Hepatocyte (in vitro differentiated cells): ENCODE data around the gene EIF4E1B.

Experiments used
- EZH2 ChIP-seq: fragments of 200-600 bp; sonication (generic); IDR thresholded peaks from 2 replicates; pipeline ENCODE4 v1.6.1; 2016; ENCODE audit warnings: antibody characterized with exemption, mild to moderate bottlenecking, borderline replicate concordance
- TF ChIP-seq, protein P1 (sequence below): fragments of 200-600 bp; sonication (generic); IDR thresholded peaks from 2 replicates; pipeline ENCODE4 v1.5.1; 2016; ENCODE audit warnings: antibody characterized with exemption, mild to moderate bottlenecking; ENCODE audit not compliant: poor library complexity

DNA sequence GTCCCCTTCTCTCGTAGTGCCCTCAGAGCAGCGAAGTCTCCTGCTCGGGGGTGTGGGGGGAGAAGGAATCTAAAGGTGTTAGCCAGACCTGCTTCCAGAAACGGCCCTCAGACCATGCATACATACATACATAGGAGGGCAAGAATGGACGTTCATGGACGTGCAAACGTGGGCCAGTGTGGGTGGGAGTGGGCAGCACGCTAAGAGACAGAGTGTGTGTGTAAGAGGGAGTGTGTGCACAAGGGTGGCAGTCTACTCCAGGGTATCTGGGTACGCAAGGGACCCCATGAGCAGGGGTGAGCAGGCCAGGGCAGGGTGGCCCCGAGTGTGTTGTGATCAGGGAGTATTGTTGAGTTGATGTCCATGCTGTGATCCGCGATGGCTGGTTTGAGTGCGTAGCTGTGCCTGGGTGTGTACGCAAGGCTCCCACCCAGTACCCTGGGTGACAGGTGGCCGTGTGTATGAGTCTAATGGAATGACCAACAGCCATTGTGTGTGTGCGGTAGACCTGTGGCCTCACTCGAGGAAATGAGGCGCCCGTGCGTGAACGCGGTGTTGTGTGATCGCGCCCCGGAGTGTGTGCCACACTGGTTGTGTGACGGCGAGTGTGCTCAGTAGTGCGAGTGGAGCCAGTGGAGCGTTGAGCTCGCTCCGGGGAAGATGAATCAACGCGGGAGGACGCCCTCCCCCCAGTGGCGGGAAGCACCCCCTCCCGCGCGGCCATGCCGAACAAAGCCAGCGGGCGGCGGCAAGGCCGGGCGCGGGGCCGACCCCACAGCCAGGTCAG lies 21.3 kb upstream of the EIF4E1B start:
- TF ChIP-seq EZH2, result no peak
- TF ChIP-seq, protein P1, sequence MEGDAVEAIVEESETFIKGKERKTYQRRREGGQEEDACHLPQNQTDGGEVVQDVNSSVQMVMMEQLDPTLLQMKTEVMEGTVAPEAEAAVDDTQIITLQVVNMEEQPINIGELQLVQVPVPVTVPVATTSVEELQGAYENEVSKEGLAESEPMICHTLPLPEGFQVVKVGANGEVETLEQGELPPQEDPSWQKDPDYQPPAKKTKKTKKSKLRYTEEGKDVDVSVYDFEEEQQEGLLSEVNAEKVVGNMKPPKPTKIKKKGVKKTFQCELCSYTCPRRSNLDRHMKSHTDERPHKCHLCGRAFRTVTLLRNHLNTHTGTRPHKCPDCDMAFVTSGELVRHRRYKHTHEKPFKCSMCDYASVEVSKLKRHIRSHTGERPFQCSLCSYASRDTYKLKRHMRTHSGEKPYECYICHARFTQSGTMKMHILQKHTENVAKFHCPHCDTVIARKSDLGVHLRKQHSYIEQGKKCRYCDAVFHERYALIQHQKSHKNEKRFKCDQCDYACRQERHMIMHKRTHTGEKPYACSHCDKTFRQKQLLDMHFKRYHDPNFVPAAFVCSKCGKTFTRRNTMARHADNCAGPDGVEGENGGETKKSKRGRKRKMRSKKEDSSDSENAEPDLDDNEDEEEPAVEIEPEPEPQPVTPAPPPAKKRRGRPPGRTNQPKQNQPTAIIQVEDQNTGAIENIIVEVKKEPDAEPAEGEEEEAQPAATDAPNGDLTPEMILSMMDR, result no peak
